ENCODE data around the gene MRPL32. TPM values are rescaled to one million over a fixed set of nuclear protein-coding genes. Genes with fewer than 3 reads are reported as not detected.

Gene MRPL32
- total RNA-seq, 1 experiment from 2014 or later = 52.8 TPM

- in situ Hi-C loops (cut with HindIII; ENCODE audit: low pct_unique_long_range_greater_than_20kb, low sequenced_read_pairs) (no loop called here), intact Hi-C loops (cut with micrococcal nuclease; ENCODE audit: unreplicated experiment) (no loop called here)
- ChIA-PET POLR2A (no interaction called here), CTCF (no interaction called here)
- Histone ChIP-seq H3K36me3 (ENCODE audit: control insufficient read depth, insufficient read depth, low read length) (no peaks in the 10 kb centered on the region), H3K27ac (ENCODE audit: low read length) (no peak overlapping the region), H3K9me3 (ENCODE audit: control insufficient read depth, insufficient read depth, low read depth, low read length) (no peaks in the 10 kb centered on the region), H3K4me1 (ENCODE audit: control insufficient read depth, insufficient read depth, low read length) (peaks cover 6% of the 10 kb centered on the region), H3K27me3 (ENCODE audit: control insufficient read depth, insufficient read depth, low read length) (no peaks in the 10 kb centered on the region), H3K4me3 (ENCODE audit: low read depth in 2 of 2, low read length in 2 of 2) (no peak overlapping the region)
- no TSS peak for BruUV-seq (replicated peaks)
- ATAC-seq (no peak), DNase-seq (ENCODE audit: low read depth, low spot score) (no peak)
- TF ChIP-seq TCF7L2 (IDR thresholded peaks at IDR 0.05; ENCODE audit: low read depth, low read length) (no peak), POLR2AphosphoS5 (IDR thresholded peaks at IDR 0.05; ENCODE audit: low read depth, low read length) (no peak), CTCF (IDR thresholded peaks at IDR 0.05) (no peak), SIN3A (IDR thresholded peaks at IDR 0.05; ENCODE audit: borderline replicate concordance, insufficient read depth, low read depth, low read length) (no peak), REST (IDR thresholded peaks at IDR 0.05; ENCODE audit: insufficient read depth in 1 of 2, low read depth in 2 of 2, low read length in 1 of 2) (no peak)
These were observed 24.9 kb upstream of the MRPL32 start for GRCh38 chr7:42907316-42907715.

- in situ Hi-C loops (cut with HindIII; ENCODE audit: low pct_unique_long_range_greater_than_20kb, low sequenced_read_pairs) (no loop called here), intact Hi-C loops (cut with micrococcal nuclease; ENCODE audit: unreplicated experiment) (no loop called here)
- no peak overlapping the region for H3K27ac ChIP-seq (ENCODE audit: low read length)
- CTCF ChIA-PET = no interaction called here
- H3K4me3 ChIP-seq (ENCODE audit: low read depth in 2 of 2, low read length in 2 of 2) = no peak overlapping the region
- peaks cover 10% of the 10 kb centered on the region for H3K4me1 ChIP-seq (ENCODE audit: control insufficient read depth, insufficient read depth, low read length)
- POLR2A ChIA-PET = no interaction called here
- H3K27me3 ChIP-seq (ENCODE audit: control insufficient read depth, insufficient read depth, low read length) = no peaks in the 10 kb centered on the region
- TSS peak; percentile 56 for BruUV-seq (replicated peaks)
- no peaks in the 10 kb centered on the region for H3K9me3 ChIP-seq (ENCODE audit: control insufficient read depth, insufficient read depth, low read depth, low read length)
- H3K36me3 ChIP-seq (ENCODE audit: control insufficient read depth, insufficient read depth, low read length) = no peaks in the 10 kb centered on the region
- no peak for DNase-seq (ENCODE audit: low read depth, low spot score)
- ATAC-seq = no peak
- TF ChIP-seq CTCF (IDR thresholded peaks at IDR 0.05) = no peak
- TF ChIP-seq TCF7L2 (IDR thresholded peaks at IDR 0.05; ENCODE audit: low read depth, low read length) = no peak
- no peak for TF ChIP-seq SIN3A (IDR thresholded peaks at IDR 0.05; ENCODE audit: borderline replicate concordance, insufficient read depth, low read depth, low read length)
- TF ChIP-seq POLR2AphosphoS5 (IDR thresholded peaks at IDR 0.05; ENCODE audit: low read depth, low read length) = no peak
- TF ChIP-seq REST (IDR thresholded peaks at IDR 0.05; ENCODE audit: insufficient read depth in 1 of 2, low read depth in 2 of 2, low read length in 1 of 2) = no peak
These were observed 21.9 kb upstream of the MRPL32 start for GRCh38 chr7:42910306-42910705.
